Mucosa of gallbladder (tissue), 1 donor: ENCODE data around the gene RARRES2. TPM values are rescaled to one million over a fixed set of nuclear protein-coding genes. Genes with fewer than 3 reads are reported as not detected.
"Not testable (repeated sequence)": the region's sequence is repeated elsewhere in the genome, so short reads cannot be mapped to it uniquely, and the experiment has no call there.

Experiments
- DNase-seq: peaks from one replicate; pipeline ENCODE4 v3.0.0-alpha.2; 2020; ENCODE audit warnings: low spot score
- total RNA-seq: library from RNA; stranded (reverse); gene quantifications from one replicate; pipeline ENCODE4 v1.2.1, GENCODE V29; 2021
- donor health status: DM: no; HTN: no; CAD: no.

The RARRES2 gene
- total RNA-seq, 1 donor from 2014 or later, result 143 TPM

- no peak for DNase-seq
Measured at GRCh38 chr7:150317748-150318444, 23.5 kb downstream of the RARRES2 start.

- not testable (repeated sequence) for DNase-seq
Measured at GRCh38 chr7:150316987-150317386, 24.4 kb downstream of the RARRES2 start.

- no peak for DNase-seq
Measured at GRCh38 chr7:150314639-150315239, 26.7 kb downstream of the RARRES2 start.

GRCh38 chr7:150313870-150314269, 27.6 kb downstream of the RARRES2 start:
- no peak for DNase-seq

GRCh38 chr7:150313367-150313809, 28.0 kb downstream of the RARRES2 start:
- no peak for DNase-seq

- not testable (repeated sequence) for DNase-seq
Measured at GRCh38 chr7:150312649-150313366, 28.6 kb downstream of the RARRES2 start.

- DNase-seq, result no peak
Measured at GRCh38 chr7:150311711-150312110, 29.7 kb downstream of the RARRES2 start.

GRCh38 chr7:150311146-150311545, 30.3 kb downstream of the RARRES2 start:
- DNase-seq, result no peak

GRCh38 chr7:150308575-150308974, 32.9 kb downstream of the RARRES2 start:
- DNase-seq, result no peak

- no peak for DNase-seq
Measured at GRCh38 chr7:150307904-150308303, 33.5 kb downstream of the RARRES2 start.

- DNase-seq, result no peak
Measured at GRCh38 chr7:150307129-150307528, 34.3 kb downstream of the RARRES2 start.

- not testable (repeated sequence) for DNase-seq
Measured at GRCh38 chr7:150306377-150306776, 35.1 kb downstream of the RARRES2 start.

- not testable (repeated sequence) for DNase-seq
Measured at GRCh38 chr7:150305903-150306284, 35.5 kb downstream of the RARRES2 start.

GRCh38 chr7:150305259-150305902, 36.0 kb downstream of the RARRES2 start:
- not testable (repeated sequence) for DNase-seq

- DNase-seq, result not testable (repeated sequence)
Measured at GRCh38 chr7:150304499-150305258, 36.8 kb downstream of the RARRES2 start.

GRCh38 chr7:150302908-150303310, 38.5 kb downstream of the RARRES2 start:
- DNase-seq, result not testable (repeated sequence)

- not testable (repeated sequence) for DNase-seq
Measured at GRCh38 chr7:150297978-150298377, 43.5 kb downstream of the RARRES2 start.

- not testable (repeated sequence) for DNase-seq
Measured at GRCh38 chr7:150296802-150297201, 44.6 kb downstream of the RARRES2 start.

- not testable (repeated sequence) for DNase-seq
Measured at GRCh38 chr7:150295614-150296013, 45.8 kb downstream of the RARRES2 start.

- not testable (repeated sequence) for DNase-seq
Measured at GRCh38 chr7:150295027-150295426, 46.4 kb downstream of the RARRES2 start.

GRCh38 chr7:150290317-150290716, 51.1 kb downstream of the RARRES2 start:
- DNase-seq, result not testable (repeated sequence)
